ENCODE results near the gene CCDC154. TPM values are rescaled to one million over a fixed set of nuclear protein-coding genes. Genes with fewer than 3 reads are reported as not detected.

Gene CCDC154
- total RNA-seq, 4 donors from 2014 or later: 0.44 to 3.0 (median 2.7) TPM; not detected in 1

DNA sequence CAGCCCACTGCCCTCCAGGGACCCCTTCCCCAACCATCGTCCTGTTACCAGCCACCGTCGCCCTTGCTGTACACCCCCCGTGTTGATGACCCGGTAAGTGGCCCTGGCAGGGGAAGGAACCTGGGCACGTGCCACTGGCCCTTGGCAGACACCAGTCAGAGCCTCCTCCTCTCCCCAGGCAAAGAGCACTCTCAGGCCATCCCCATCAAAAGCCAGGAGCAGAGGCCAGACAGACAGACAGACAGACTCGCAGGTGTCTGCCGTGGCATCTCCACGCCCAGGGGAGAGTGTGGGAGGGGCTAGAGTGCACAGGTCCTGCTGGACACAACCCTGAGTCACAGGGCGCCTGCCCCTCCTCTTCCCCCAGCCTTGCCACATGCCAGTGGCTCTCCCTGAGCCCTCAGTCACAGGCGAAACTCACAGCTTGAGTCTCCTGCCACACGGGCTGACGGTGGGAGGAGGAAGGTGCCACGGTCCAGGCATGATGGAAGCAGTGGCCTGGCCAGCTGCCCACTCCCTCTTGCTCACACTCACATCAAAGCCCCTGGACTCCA lies 22.7 kb upstream of the CCDC154 start:
- DNase-seq (ENCODE audit: low spot score in 2 of 2): no peak
- no peak overlapping the region for H3K4me3 ChIP-seq
- peaks cover 0 to 25% (median 0%) of the 10 kb centered on the region in 4 donors for H3K4me1 ChIP-seq
- H3K36me3 ChIP-seq: peaks cover 0 to 41% (median 0%) of the 10 kb centered on the region in 3 donors
- H3K27me3 ChIP-seq: no peaks in the 10 kb centered on the region
- no peak overlapping the region for H3K27ac ChIP-seq
- no peak for TF ChIP-seq EP300 (IDR thresholded peaks at IDR 0.05)
- no peak for TF ChIP-seq CTCF (IDR thresholded peaks at IDR 0.05)
- TF ChIP-seq POLR2A (IDR thresholded peaks at IDR 0.05): no peak
- WGBS, 2 donors: 80 to 85% methylated on average over 13 of the region's 14 CpGs
- no peaks in the 10 kb centered on the region for H3K9me3 ChIP-seq

DNA sequence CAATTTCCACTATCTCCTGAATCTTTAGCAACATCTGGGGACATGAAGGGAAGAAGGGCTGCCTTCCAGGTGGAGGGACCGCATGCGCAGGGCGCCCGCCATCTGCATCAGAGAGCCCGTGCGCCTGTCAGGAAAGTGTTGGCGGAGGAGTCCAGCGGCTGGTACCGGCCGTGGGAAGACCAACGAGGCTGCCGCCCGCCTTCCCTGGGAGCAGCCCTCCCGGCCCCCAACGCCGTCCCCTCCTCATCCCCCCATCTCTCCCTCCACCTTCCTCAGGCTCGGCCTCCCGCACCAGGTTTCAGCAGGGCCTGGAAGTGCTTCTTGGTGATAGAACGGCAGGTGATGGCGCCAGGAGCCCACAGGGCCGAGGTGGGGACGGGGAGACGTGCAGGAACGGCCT lies 21.7 kb upstream of the CCDC154 start:
- H3K36me3 ChIP-seq: peaks cover 0 to 45% (median 0%) of the 10 kb centered on the region in 3 donors
- 90 to 91% methylated on average over 24 of the region's 24 CpGs for WGBS, 2 donors
- H3K27ac ChIP-seq: no peak overlapping the region
- H3K4me1 ChIP-seq: peaks cover 0 to 15% (median 0%) of the 10 kb centered on the region in 4 donors
- no peaks in the 10 kb centered on the region for H3K9me3 ChIP-seq
- H3K27me3 ChIP-seq: no peaks in the 10 kb centered on the region
- H3K4me3 ChIP-seq: no peak overlapping the region
- no peak for TF ChIP-seq POLR2A (IDR thresholded peaks at IDR 0.05)
- no peak for TF ChIP-seq CTCF (IDR thresholded peaks at IDR 0.05)
- no peak for TF ChIP-seq EP300 (IDR thresholded peaks at IDR 0.05)
- no peak for DNase-seq (ENCODE audit: low spot score in 2 of 2)

DNA sequence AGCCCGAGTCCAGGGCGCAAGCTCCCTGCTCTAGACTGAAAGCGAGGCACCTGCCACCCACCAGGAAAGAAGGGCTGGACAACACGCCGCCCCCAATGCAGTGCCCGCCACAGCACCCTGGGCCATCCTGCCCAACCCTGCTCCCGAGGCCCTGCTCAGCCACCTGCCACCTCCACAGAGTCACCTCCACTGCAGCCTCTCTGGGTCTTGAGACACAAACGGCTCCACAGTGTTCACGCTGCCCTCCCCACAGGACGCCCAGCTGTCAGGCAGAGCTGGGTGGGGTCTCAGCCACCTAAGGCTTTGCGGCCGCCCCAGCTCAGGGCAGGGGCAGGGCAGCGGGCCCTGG lies 21.2 kb upstream of the CCDC154 start:
- Histone ChIP-seq H3K4me1 (peaks cover 0 to 9% (median 0%) of the 10 kb centered on the region in 4 donors), H3K4me3 (no peak overlapping the region), H3K9me3 (no peaks in the 10 kb centered on the region), H3K27me3 (no peaks in the 10 kb centered on the region), H3K27ac (no peak overlapping the region), H3K36me3 (peaks cover 0 to 50% (median 0%) of the 10 kb centered on the region in 3 donors)
- WGBS, 2 donors: 80 to 100% methylated on average over 1 to 10 of the region's 13 CpGs
- TF ChIP-seq POLR2A (IDR thresholded peaks at IDR 0.05) (no peak), CTCF (IDR thresholded peaks at IDR 0.05) (no peak), EP300 (IDR thresholded peaks at IDR 0.05) (no peak)
- no peak for DNase-seq (ENCODE audit: low spot score in 2 of 2)

- Histone ChIP-seq H3K27ac (no peak overlapping the region), H3K4me3 (no peak overlapping the region), H3K36me3 (peaks cover 0 to 56% (median 0%) of the 10 kb centered on the region in 3 donors), H3K4me1 (peaks cover 0 to 6% (median 0%) of the 10 kb centered on the region in 4 donors), H3K9me3 (no peaks in the 10 kb centered on the region), H3K27me3 (no peaks in the 10 kb centered on the region)
- no peak for DNase-seq (ENCODE audit: low spot score in 2 of 2)
- WGBS, 2 donors: 87 to 90% methylated on average over 33 of the region's 33 CpGs
- TF ChIP-seq POLR2A (IDR thresholded peaks at IDR 0.05) (no peak), CTCF (IDR thresholded peaks at IDR 0.05) (no peak), EP300 (IDR thresholded peaks at IDR 0.05) (no peak)
Observed at GRCh38 chr16:1464894-1465566, 20.7 kb upstream of the CCDC154 start.

GRCh38 chr16:1464196-1464893 lies 20.0 kb upstream of the CCDC154 start:
- Histone ChIP-seq H3K4me3 (no peak overlapping the region), H3K4me1 (peaks cover 0 to 6% (median 0%) of the 10 kb centered on the region in 4 donors), H3K27me3 (no peaks in the 10 kb centered on the region), H3K27ac (no peak overlapping the region), H3K9me3 (no peaks in the 10 kb centered on the region), H3K36me3 (peaks cover 0 to 60% (median 0%) of the 10 kb centered on the region in 3 donors)
- WGBS, 2 donors: 88 to 90% methylated on average over 39 to 41 of the region's 41 CpGs
- no peak for TF ChIP-seq EP300 (IDR thresholded peaks at IDR 0.05)
- TF ChIP-seq CTCF (IDR thresholded peaks at IDR 0.05): no peak
- no peak for TF ChIP-seq POLR2A (IDR thresholded peaks at IDR 0.05)
- DNase-seq (ENCODE audit: low spot score in 2 of 2): no peak
